Activated T-helper 17 cell treated with anti-CD3 and anti-CD28 coated beads, Interleukin-2, amount 50 U/mL, for 72 hours (primary cell): ENCODE data around the gene SLC25A29. TPM values are rescaled to one million over a fixed set of nuclear protein-coding genes. Genes with fewer than 3 reads are reported as not detected.
"Not testable (repeated sequence)": the region's sequence is repeated elsewhere in the genome, so short reads cannot be mapped to it uniquely, and the experiment has no call there.

ENCODE experiments used
- ATAC-seq: fragments of 150-1000 bp; cut with Tn5 transposase; replicated peaks from 2 replicates; pipeline ENCODE4 v1.10.0; 2021; ENCODE audit warnings: mild to moderate bottlenecking, moderate library complexity
- H3K27ac Mint-ChIP-seq: one replicate; pipeline ENCODE4 v1.8.0; 2022; ENCODE audit warnings: mixed read lengths
- H3K27me3 Mint-ChIP-seq: one replicate; pipeline ENCODE4 v1.8.0; 2022; ENCODE audit warnings: mixed read lengths
- H3K36me3 Mint-ChIP-seq: one replicate; pipeline ENCODE4 v1.8.0; 2022; ENCODE audit warnings: low read depth, mild to moderate bottlenecking, mixed read lengths
- H3K4me1 Mint-ChIP-seq: one replicate; pipeline ENCODE4 v1.8.0; 2022; ENCODE audit warnings: mixed read lengths
- H3K4me3 Mint-ChIP-seq: one replicate; pipeline ENCODE4 v1.8.0; 2022; ENCODE audit warnings: mild to moderate bottlenecking, mixed read lengths
- H3K9me3 Mint-ChIP-seq: one replicate; pipeline ENCODE4 v1.8.0; 2022; ENCODE audit warnings: mixed read lengths
- total RNA-seq, 2 donors: library from RNA; stranded (reverse); gene quantifications; one replicate each; pipeline ENCODE4 v1.2.3, GENCODE V29; 2022

SLC25A29 gene
- total RNA-seq, 2 donors from 2014 or later, result 3.8 to 9.3 TPM

- Mint-ChIP-seq H3K4me3 (no peak overlapping the region), H3K9me3 (no peaks in the 10 kb centered on the region), H3K36me3 (no peaks in the 10 kb centered on the region), H3K27ac (no peak overlapping the region), H3K4me1 (no peaks in the 10 kb centered on the region), H3K27me3 (no peaks in the 10 kb centered on the region)
- ATAC-seq, result no peak
These were observed 10.1 kb downstream of the SLC25A29 start for GRCh38 chr14:100296106-100296651.

- Mint-ChIP-seq H3K4me3 (no peak overlapping the region), H3K27ac (no peak overlapping the region), H3K4me1 (no peaks in the 10 kb centered on the region), H3K9me3 (no peaks in the 10 kb centered on the region), H3K27me3 (no peaks in the 10 kb centered on the region), H3K36me3 (no peaks in the 10 kb centered on the region)
- ATAC-seq, result no peak
These were observed 10.7 kb downstream of the SLC25A29 start for GRCh38 chr14:100295376-100296105.

DNA sequence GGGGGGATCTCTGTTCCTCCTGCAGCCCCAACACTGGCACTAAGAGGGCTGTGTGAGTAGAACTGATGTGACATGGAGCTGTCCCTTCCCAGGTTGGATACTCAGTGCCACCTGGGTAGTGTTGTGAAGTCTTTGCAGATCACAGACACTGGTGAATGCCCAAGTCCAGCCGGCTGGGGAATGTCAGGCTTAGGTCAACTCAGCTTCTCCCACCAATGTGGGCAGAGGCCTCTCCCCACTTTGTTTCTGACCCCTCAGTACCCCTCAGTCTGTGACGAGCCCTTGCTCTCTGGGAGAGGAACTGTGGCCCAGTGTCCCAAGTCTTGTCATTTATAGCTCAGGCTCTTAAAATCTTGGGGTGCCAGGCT is 11.3 kb downstream of the SLC25A29 start:
- Mint-ChIP-seq H3K4me3 (no peak overlapping the region), H3K4me1 (no peaks in the 10 kb centered on the region), H3K27ac (no peak overlapping the region), H3K9me3 (no peaks in the 10 kb centered on the region), H3K36me3 (no peaks in the 10 kb centered on the region), H3K27me3 (no peaks in the 10 kb centered on the region)
- ATAC-seq, result no peak

DNA sequence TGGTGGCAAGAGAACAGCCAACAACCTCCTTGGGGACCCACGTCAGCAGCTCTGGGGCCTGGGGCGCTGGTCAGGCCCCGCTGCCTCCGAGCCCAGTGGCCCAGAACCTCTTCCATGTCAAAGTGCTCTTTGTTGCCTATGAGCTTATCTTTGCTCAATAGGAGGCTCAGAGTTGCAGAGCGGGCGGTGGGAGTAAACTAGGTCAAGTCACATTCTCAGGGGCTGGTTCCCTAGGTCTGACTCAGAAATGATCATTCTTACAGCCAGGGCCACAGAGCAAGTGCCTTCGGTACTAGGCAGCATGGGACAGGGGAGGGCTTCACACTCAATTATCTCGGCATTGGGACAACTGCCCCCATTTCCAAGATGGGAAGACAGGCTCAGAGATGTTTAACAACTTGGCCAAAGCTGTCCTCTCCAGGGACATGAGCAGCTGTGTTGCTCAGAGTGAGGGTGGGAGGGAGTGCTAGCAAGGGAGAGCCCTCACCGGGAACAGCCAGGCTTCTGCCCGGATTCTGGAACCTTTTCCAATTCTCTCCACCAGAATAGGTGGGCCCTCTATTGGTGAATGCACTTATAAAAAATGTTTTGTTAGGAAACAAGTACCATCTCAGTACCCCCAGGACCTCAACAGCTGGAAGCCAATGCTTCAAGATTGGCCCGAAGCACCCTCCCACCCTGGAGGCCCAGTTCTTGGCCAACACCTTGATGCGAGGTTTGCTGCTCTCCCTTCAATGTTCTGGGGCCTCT is 11.9 kb downstream of the SLC25A29 start:
- Mint-ChIP-seq H3K27ac (no peak overlapping the region), H3K27me3 (no peaks in the 10 kb centered on the region), H3K9me3 (no peaks in the 10 kb centered on the region), H3K4me1 (no peaks in the 10 kb centered on the region), H3K36me3 (no peaks in the 10 kb centered on the region), H3K4me3 (no peak overlapping the region)
- no peak for ATAC-seq

- Mint-ChIP-seq H3K27ac (no peak overlapping the region), H3K9me3 (no peaks in the 10 kb centered on the region), H3K27me3 (no peaks in the 10 kb centered on the region), H3K4me3 (no peak overlapping the region), H3K4me1 (no peaks in the 10 kb centered on the region), H3K36me3 (no peaks in the 10 kb centered on the region)
- ATAC-seq, result no peak
These were observed 12.6 kb downstream of the SLC25A29 start for GRCh38 chr14:100293497-100294212.

GRCh38 chr14:100292776-100293461 is 13.3 kb downstream of the SLC25A29 start:
- no peak for ATAC-seq
- H3K9me3 Mint-ChIP-seq, result no peaks in the 10 kb centered on the region
- no peak overlapping the region for H3K27ac Mint-ChIP-seq
- H3K27me3 Mint-ChIP-seq, result no peaks in the 10 kb centered on the region
- no peak overlapping the region for H3K4me3 Mint-ChIP-seq
- H3K4me1 Mint-ChIP-seq, result no peaks in the 10 kb centered on the region
- H3K36me3 Mint-ChIP-seq, result no peaks in the 10 kb centered on the region

- no peak overlapping the region for H3K27ac Mint-ChIP-seq
- H3K4me3 Mint-ChIP-seq, result no peak overlapping the region
- H3K27me3 Mint-ChIP-seq, result no peaks in the 10 kb centered on the region
- no peak for ATAC-seq
- H3K9me3 Mint-ChIP-seq, result no peaks in the 10 kb centered on the region
- H3K4me1 Mint-ChIP-seq, result no peaks in the 10 kb centered on the region
- H3K36me3 Mint-ChIP-seq, result no peaks in the 10 kb centered on the region
These were observed 13.9 kb downstream of the SLC25A29 start for GRCh38 chr14:100292301-100292775.

DNA sequence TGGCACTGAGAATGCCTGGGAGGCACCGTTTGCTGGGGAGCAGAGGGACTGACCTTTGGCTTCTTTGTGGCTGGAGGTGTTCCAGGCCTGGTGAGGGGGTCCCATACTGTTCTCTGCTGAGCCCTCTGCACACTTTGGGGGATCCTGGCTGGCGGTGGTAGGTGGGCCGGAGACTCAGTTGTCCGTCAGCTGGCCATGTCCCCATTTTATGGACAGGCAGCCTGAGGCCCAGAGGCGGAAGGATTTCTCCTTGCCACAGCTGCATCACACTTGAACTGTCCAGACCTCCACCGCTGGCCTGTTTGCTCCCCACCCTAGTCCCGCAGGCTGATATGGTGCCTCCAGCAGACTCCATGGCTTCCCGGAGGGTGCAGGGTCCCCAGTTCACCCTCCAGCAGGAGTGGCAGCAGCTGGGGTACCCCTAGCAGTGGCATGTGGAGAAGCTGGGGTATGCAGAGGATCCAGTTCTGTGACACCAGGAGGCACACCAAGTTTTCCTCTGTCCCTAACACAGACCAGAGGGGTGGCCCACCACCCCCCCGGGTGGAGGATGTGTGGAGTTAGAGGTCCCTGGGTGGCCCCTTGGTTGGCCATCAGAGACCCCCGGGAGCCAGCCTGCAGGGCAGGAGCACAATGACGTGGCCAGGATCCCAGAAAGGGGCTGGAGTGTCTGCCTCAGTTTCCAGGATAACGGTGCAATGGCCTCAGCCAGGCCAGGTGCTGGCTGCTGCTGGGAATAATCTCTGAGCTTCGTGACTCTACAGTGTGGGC is 14.8 kb downstream of the SLC25A29 start:
- H3K36me3 Mint-ChIP-seq, result no peaks in the 10 kb centered on the region
- no peak overlapping the region for H3K4me3 Mint-ChIP-seq
- no peaks in the 10 kb centered on the region for H3K4me1 Mint-ChIP-seq
- H3K9me3 Mint-ChIP-seq, result no peaks in the 10 kb centered on the region
- H3K27ac Mint-ChIP-seq, result no peak overlapping the region
- no peak for ATAC-seq
- no peaks in the 10 kb centered on the region for H3K27me3 Mint-ChIP-seq

DNA sequence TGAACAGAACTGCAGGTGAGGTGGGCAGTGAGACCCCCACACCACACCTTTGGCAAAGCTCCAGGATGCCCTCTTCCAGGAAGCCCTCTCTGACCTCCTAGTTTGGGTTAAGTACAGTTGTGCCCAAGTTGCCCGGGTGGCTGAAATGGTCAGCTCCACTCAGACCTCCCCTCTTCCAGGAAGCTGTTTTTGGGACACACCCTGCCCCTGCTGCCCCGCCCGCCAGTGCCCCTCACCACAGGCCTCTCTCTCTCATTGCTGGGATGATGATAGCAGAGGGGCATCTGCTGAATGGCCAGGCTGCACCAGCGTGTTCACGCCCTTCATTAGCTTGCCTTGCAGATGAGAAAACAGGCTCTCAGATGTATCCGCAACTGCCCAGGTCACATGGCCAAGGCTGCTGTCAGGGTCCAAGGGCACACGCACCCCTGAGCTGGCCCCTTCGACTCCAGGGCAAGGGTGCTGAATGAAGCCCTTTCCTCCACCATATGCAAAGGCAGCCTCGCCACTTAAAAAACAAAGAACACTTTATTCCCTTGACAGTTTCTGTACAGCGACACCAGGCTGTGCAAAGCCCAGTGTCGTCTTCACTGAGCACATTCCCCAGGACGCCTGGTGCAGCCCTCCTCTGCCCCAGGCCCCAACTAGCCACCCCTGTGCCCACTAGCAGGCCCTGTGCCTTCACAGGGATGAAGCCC is 15.5 kb downstream of the SLC25A29 start:
- Mint-ChIP-seq H3K27me3 (no peaks in the 10 kb centered on the region), H3K4me1 (peaks cover 4% of the 10 kb centered on the region), H3K27ac (no peak overlapping the region), H3K9me3 (no peaks in the 10 kb centered on the region), H3K36me3 (no peaks in the 10 kb centered on the region), H3K4me3 (no peak overlapping the region)
- no peak for ATAC-seq

DNA sequence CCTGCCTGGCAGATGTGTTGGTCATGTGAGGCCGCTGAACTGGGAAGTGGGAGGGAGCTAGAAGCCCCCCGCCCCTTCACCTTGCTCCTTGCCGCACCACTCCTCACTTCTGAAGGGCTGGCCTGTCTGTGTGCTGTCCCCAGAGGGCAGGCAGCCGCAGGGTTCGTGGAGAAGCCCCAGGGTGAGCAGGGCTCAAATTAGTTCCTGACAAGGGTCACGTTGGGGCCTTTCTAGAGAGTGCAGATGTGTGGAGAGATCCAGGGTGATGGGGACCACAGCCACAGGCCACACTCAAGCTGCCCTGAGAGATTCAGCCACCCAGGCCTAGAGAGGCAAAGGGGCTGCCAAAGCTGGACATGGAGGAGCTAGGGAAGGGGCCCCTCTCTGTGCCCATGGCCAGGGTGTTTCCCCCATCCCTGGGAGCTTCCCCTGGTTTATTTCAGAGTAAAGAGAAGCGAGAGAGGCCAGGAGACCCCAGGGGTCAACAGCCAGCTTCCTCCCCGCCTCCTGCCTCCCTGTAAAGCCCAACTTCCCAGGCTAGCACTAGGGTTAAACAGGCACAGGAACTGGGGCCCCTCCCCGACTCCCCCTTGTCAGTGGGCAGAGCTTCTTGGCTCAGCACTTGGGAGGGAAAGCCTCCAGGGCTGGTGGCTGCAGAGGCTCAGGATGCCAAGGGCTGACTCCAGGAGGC is 16.2 kb downstream of the SLC25A29 start:
- no peaks in the 10 kb centered on the region for H3K36me3 Mint-ChIP-seq
- H3K9me3 Mint-ChIP-seq, result no peaks in the 10 kb centered on the region
- ATAC-seq, result no peak
- H3K4me3 Mint-ChIP-seq, result no peak overlapping the region
- H3K4me1 Mint-ChIP-seq, result peaks cover 4% of the 10 kb centered on the region
- no peak overlapping the region for H3K27ac Mint-ChIP-seq
- no peaks in the 10 kb centered on the region for H3K27me3 Mint-ChIP-seq

GRCh38 chr14:100288382-100289185 is 17.7 kb downstream of the SLC25A29 start:
- H3K4me3 Mint-ChIP-seq, result no peak overlapping the region
- H3K27me3 Mint-ChIP-seq, result no peaks in the 10 kb centered on the region
- H3K9me3 Mint-ChIP-seq, result no peaks in the 10 kb centered on the region
- no peak overlapping the region for H3K27ac Mint-ChIP-seq
- no peaks in the 10 kb centered on the region for H3K36me3 Mint-ChIP-seq
- H3K4me1 Mint-ChIP-seq, result peaks cover 9% of the 10 kb centered on the region
- no peak for ATAC-seq

- ATAC-seq, H3K27me3 Mint-ChIP-seq, H3K27ac Mint-ChIP-seq, H3K9me3 Mint-ChIP-seq, H3K4me1 Mint-ChIP-seq, H3K4me3 Mint-ChIP-seq, H3K36me3 Mint-ChIP-seq: not testable (repeated sequence)
These were observed 18.3 kb downstream of the SLC25A29 start for GRCh38 chr14:100287998-100288295.
